HG03342 (cell line): ENCODE results near the gene CXCL1.

Source experiments
- ATAC-seq: cut with Tn5 transposase; IDR thresholded peaks from one replicate; pipeline ENCODE4 v1.9.1; 2021; ENCODE audit warnings: mild to moderate bottlenecking, moderate library complexity; ENCODE audit not compliant: unreplicated experiment

CXCL1 gene

DNA sequence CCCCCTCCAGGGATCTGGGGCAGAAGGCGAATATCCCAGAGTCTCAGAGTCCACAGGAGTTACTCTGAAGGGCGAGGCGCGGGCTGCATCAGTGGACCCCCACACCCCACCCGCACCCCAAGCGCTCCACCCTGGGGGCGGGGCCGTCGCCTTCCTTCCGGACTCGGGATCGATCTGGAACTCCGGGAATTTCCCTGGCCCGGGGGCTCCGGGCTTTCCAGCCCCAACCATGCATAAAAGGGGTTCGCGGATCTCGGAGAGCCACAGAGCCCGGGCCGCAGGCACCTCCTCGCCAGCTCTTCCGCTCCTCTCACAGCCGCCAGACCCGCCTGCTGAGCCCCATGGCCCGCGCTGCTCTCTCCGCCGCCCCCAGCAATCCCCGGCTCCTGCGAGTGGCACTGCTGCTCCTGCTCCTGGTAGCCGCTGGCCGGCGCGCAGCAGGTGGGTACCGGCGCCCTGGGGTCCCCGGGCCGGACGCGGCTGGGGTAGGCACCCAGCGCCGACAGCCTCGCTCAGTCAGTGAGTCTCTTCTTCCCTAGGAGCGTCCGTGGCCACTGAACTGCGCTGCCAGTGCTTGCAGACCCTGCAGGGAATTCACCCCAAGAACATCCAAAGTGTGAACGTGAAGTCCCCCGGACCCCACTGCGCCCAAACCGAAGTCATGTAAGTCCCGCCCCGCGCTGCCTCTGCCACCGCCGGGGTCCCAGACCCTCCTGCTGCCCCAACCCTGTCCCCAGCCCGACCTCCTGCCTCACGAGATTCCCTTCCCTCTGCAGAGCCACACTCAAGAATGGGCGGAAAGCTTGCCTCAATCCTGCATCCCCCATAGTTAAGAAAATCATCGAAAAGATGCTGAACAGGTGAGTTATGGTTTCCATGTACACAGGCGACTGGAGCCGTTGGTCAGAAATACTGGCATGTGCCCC lies at the start of gene CXCL1:
TSS of gene CXCL1 (plus strand) at position 264 of the 926 bp plus-strand sequence. CDS start at position 342, 78 bp downstream.
- no peak for ATAC-seq

DNA sequence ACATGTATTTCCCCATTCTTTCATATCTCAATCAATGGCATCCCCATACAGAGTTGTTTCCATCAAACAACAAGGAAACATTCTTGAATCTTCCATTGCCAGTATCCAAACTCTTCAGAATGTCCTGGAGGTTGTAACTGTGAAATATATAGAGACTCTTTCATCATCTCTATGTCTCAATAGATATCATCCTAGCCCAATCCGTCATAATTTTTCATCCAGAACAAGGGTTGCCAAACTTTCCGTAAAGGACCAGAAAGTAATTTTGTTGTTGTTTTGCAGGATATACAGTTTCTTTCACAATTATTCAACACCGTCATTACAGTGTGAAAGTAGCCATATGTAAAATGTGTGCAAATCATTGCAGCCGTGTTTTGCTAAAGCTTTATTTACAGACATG lies 47.9 kb upstream of the CXCL1 start:
- ATAC-seq: no peak

DNA sequence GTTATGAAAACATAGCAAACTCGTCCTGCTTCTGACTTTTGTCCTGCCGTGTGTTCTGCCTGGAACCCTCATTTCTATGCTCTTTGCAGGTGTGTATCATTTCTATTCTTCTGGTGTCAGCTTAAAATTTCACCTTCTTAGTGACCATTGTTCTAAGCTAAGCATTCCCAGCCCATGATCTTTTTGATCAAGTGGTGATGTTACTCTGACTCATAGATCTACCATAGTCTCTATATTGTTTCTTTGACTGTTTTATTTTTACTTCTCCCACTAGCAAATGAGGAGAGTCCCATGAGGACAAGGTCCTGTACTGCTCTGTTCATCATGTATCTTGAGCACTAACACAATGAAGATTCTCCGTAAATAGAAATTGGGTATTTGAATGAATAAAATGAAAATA lies 46.8 kb upstream of the CXCL1 start:
- ATAC-seq: no peak

DNA sequence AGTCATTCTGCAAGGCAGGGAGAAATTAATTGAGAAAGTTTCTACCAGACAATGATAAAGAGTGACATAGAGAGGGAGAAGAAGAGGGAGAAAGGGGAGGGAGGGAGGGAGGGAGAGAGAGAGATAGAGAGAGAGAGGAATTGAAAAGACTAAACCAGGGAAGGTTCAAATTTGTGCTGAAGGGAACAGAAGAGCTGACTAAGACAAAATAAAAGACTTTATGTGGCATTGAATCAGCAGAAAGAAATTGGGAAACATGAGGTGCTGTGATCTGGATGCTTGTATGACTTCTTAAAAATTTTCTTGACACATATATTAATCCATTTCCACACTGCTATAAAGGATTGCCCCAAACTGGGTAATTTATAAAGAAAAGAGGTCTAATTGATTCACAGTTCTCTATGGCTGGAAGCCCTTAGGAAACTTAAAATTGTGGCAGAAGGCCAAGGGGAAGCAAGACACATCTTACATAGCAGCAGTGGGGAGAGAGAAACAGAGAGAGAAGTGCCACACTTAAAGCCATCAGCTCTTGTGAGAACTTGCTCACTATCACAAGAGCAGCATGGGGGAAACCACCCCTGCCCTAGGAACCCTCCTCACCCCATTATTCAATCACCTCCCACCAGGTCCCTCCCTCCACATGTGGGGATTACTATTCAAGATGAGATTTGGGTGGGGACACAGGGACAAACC lies 46.2 kb upstream of the CXCL1 start:
- no peak for ATAC-seq

DNA sequence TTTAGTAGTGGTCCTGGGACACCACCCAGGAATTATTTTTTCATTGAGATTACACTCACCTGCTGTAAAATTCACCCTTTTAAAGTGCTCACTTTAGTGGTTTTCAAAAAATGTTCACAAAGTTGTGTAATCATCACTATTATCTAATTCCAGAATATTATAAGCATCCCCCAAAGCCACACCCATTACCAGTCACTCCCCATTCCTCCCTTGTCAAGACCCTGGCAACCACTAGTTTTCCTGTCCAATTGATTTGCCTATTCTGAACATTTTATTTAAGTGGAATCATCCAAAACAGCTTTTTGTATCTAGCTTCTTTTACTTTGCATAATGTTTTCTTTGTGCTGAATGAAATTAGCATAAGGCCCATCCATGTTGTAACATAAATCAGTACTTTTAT lies 45.4 kb upstream of the CXCL1 start:
- no peak for ATAC-seq

DNA sequence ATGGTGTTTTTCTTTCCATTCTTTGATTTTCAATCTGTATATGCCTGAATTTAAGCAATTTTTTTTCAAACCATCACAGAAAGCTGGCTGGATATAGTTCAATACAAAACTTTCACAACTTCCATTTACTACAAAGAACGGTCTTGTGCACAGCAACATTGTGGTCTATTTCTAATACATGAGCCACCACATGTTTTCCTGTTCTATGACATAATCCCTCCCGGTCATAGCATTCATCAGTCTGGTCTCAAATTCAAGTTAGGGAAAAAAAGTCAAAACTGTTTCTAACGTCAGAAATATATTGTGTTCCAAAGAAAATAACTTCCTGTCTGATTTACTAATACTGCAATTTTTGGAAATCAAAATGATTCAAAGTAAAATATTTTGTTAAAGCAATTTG lies 40.2 kb upstream of the CXCL1 start:
- no peak for ATAC-seq

DNA sequence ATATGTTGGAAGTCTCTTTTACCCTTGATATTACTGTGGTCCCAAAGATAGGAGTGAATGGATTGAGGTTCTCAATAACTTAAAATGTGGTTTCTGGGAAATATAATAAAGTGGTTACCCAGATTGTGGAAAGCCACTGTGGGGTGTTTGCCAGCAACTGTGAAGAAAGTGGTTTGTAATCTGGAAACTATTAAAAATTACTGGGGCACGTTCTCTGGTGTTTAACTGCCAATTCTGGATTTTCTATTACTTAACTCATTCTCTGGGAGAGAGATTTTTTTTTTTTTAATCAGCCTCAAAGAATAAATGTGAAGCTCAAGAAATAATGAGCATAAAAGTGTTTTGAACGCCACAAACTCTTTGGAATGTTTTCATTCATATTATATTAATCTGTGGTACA lies 37.6 kb upstream of the CXCL1 start:
- no peak for ATAC-seq

DNA sequence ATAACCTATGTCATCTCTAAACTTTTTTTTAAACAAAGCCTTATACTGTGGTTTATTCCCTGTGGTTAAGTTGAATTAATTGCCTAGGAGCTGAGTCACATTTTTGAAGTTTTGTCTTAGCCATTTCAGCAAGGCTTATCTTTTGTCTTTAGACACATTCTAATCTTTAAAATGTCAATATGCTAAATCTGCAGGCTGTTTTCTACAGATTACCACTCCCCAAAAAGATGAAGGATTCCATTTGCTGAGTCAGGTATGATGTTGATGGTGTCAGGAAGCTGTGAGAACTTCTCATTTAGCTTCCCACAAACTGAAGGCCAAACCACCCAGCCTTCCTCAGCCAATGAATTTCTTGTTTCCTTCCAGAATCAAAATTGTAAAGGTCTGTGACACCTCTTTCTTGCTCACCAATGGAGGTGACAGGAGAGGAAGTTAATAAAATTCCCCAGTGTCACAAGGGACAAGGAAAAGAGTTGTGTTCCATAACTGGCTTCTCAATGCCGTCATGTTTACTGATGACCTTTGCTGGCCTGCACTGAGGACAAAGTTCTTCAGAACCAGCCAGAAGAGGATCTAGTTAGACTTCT lies 36.4 kb upstream of the CXCL1 start:
- no peak for ATAC-seq

DNA sequence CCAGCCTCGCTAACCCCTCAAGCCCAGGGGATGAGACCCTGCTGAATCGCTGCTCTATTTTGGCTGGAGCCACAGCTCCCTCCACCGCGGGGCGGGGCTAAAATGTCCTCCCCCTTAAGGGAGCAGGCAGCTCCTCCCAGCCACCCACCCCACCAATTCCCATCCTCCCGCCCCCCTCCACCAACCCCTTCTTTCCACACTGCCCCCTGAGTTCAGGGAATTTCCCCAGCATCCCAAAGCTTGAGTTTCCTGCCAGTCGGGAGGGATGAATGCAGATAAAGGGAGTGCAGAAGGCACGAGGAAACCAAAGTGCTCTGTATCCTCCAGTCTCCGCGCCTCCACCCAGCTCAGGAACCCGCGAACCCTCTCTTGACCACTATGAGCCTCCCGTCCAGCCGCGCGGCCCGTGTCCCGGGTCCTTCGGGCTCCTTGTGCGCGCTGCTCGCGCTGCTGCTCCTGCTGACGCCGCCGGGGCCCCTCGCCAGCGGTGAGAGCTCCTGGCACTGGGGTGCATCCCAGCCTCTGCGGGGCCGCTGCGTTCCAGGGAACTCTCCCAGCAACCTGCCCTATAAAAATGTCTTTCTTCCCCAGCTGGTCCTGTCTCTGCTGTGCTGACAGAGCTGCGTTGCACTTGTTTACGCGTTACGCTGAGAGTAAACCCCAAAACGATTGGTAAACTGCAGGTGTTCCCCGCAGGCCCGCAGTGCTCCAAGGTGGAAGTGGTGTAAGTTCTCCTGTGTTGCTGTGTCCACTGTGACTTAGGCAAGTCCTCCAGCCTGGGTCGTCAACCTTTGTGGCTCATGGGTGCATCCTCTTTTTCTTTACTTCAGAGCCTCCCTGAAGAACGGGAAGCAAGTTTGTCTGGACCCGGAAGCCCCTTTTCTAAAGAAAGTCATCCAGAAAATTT lies 32.6 kb upstream of the CXCL1 start, which contains the start of gene CXCL6:
TSS of gene CXCL6 (plus strand) at position 306 of the 907 bp plus-strand sequence. CDS start at position 379, 73 bp downstream.
- no peak for ATAC-seq

DNA sequence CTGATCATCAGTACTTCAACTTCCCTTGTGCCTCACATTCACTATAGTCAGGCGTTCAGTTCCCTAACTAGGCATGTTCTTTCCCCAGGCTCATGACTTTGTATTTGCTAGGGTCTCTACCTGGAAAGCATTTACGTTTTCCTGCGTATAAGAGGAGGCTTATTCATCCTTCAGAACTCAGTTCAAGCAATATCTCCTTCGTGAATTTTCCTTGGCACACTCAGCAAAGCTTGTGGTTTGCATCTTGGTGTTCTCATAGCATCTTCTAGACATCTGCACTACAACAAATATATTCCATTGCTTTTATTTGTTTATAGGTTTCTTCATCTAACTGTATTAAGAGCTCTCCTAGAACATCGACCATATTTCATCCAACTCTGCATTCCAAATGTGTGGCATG lies 30.1 kb upstream of the CXCL1 start:
- no peak for ATAC-seq

DNA sequence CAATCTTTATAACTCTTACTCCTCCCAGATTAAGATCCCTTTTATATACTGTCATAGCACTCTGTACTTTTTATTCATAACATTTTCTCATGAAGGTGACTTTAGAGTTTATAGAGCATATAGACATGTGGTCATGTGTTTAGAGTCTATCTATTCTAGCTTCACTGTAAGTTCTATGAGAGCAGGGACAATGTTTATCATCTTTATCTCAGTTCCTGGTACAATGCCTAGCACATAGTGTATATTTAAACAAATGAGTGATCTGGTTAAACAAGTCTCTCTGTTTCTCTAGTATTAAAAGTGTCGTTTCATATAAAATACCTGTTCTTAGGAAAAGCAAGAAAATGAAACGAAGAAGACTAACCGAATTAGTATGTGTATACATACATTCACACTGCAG lies 29.5 kb upstream of the CXCL1 start:
- ATAC-seq: no peak

DNA sequence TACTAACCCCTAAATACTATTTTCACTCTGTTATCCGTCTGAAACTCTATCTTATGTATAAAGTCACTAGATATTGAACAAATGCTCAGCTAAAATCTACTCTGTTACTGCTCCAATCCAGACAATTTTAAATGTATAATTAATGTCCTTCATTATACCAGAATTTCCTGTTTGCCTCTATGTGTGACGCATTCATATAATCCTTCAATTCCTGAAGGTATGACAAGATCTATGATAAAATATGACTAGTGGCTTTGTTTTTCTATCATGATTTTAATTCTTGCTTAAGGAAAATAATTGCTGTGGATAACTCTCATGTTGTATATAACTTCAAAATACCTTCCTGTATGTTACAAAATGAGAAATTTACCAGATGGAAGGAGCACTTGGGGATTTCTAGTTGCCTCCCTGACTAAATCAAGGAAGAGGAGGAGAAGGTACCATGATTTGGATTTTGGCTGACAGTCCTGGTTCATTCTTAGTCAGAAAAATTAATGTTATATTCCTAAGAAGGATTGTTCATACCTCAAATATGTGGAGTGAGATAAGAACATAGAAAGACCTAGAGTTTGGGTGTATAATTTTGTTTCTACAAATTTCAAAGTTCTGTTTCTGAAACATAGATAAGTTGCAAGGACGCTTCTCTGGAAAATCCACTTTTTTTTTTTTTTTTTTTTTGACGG lies 27.8 kb upstream of the CXCL1 start:
- ATAC-seq: no peak

DNA sequence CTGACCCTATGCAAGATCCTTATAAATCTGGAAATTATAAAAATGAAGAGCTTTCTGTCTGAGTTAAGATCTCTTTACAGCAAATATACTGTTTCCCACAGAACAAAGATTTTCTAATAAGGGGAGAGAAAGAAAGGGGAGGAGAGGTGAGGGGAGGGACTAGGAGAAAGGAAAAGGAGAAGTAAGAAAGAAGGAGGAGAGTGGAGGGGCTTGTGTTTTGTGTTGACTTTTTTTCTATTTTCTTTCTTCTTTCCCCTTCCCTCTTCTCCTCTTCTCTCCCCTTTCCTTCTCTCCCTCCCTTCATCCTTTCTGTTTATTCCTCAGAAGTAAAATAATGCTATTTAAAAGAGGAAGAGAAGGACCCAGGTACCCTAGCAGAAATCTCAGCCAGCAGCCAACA lies 26.5 kb upstream of the CXCL1 start:
- ATAC-seq: no peak

DNA sequence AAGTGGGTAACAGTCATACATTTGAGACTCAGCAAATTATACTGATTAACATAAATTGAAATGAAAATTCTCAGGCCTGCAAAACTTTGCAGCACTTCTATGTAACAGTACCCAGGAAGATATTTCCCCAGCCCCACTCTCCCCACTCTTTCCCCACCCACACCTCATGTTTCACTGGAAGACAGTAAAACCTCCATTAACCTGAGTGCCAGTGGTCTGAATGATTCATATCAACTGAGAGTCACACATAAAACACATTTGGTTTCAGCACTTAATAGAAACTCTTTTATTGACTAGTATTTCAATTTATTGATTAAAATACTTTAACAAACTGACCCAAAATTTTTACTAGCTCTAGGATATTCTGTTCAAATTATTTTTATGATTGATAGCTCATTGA lies 25.8 kb upstream of the CXCL1 start:
- no peak for ATAC-seq

DNA sequence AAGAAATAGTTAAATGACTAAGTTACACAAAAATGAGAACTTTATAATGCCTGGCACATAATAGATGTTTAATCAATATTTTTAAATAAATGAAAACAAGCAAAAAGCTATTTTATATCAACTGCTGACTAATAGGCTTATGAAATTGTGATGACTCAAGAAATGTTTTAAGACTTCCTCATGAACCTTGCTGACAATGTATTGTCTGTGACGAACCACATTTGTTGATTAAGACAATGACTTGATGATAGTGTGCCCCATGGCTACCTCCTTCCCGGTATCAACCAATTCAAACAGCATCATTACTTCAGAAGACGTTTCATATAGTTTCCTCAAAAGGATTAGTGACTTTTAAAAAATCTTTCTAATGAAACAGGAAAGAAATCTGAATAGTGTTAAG lies 24.8 kb upstream of the CXCL1 start:
- ATAC-seq: no peak

DNA sequence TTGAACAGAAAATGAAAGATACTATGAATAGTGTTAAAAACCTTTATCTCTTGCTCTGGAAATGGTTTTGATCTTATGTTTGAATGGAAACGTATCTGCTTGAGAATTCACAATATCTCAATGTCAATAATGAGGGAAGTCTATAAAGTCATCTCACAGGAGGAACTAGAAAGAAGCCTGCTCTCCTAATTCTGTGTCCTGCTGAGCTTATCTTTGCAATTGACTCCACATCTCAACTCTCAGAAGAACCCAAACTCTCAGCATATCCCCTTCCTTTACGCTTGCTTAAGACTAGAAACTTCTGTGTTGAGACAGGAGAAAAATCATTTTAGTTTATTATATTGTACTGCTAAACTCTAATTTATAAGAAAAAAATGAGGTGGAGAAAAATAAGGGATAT lies 24.4 kb upstream of the CXCL1 start:
- no peak for ATAC-seq

DNA sequence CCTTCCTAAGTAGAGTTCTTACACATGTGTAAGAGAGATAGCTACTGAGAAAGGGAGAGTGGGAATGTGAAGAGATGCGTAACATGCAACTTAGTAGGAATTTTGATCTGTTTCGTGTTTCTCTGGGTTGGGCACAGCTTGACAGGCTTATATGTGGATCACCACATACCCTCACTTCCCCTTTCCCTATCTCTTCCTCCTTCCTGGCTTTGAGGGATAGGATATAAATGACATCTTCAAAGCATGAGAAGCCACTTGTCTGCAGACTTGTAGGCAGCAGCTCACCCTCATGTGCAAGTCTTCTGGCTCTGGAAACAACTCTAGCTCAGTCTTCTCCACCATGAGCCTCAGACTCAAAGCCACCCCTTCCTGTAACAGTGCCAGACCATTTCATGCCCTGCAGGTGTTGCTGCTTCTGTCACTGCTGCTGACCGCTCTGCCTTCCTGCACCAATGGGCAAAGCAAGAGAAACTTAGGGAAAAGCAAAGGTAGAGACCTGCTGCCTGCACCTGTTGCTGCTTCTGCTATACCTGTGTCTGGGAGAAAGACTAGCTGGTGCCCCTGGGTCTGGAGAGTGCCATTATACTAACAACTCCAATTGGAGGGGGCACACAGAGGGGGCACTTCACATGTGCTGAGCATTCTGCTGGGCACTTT lies 21.5 kb upstream of the CXCL1 start:
- ATAC-seq: no peak

DNA sequence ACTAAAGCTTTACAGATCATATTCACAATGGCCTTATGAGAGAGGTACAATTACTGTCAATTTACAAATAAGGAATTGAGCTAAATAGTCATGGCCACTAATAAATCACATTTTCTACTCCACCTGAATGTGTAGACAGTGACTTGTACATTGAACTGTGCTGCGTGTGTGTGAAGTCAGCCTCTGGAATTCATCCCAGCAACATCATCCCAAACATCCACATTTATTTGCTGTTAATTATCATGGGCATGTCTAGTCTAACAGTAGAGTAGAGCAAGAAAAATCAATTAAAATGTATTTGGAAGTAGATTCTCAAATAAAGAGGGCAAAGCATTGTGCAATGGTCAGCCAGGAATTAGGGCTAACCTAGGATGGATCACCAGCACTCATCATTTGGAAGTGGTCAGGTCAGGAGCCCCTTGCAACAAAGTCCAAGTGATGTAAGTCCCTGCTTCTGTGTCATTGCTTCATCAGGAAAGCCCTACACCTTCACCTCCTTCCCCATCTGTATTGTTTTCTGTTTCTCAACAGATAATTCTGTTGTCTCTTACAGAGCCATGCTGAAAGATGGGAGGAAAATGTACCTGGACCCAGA lies 20.9 kb upstream of the CXCL1 start:
- ATAC-seq: no peak

DNA sequence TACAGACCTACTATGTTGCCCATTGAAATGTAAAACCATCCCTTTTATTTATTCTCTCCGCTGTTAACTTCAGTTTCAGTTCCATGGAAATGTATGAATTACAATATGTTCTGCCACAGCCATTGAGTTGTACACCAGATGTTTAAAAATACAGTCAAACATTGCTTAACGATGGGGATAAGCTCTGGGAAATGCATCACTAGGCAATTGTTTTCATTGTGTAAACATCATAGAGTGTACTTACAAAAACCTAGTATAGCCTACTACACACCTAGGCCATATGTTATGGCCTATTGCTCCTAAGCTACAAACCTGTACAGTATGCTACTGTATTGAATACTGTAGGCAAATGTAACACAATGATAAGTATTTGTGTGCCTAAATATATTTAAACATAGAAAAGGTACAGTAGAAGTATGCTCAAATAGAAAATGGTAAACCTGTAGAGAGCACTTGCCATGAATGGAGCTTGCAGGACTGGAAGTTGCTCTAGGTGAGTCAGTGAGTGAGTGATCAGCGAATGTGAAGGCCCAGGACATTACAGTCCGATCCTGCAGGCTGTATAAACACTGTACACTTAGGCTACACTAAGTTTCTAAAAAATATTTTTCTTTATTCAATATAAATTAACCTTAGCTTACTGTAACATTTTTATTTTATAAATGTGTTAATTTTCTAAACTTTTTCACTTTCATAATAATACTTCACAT lies 18.8 kb upstream of the CXCL1 start:
- no peak for ATAC-seq
